ENCODE data around the gene A2M.

The A2M gene

GRCh38 chr12:9033265-9033887 lies 82.3 kb downstream of the A2M start:
- DNase-seq: no peak

- no peak for DNase-seq
Measured at GRCh38 chr12:9032202-9032964, 83.3 kb downstream of the A2M start.

- no peak for DNase-seq
Measured at GRCh38 chr12:9030776-9031175, 84.9 kb downstream of the A2M start.

GRCh38 chr12:9027161-9028059 lies 88.3 kb downstream of the A2M start:
- DNase-seq: no peak

GRCh38 chr12:9024512-9024911 lies 91.2 kb downstream of the A2M start:
- no peak for DNase-seq

- DNase-seq: no peak
Measured at GRCh38 chr12:9022592-9022991, 93.1 kb downstream of the A2M start.
